Measurements from ENCODE around the gene CHCHD6.

GRCh38 chr3:126768903-126769302 lies 64.9 kb downstream of the CHCHD6 start:
- no peak for TF ChIP-seq CTCF (IDR thresholded peaks at IDR 0.05 in 2 of 3, conservative IDR thresholded peaks at IDR 0.05 in 1 of 3; ENCODE audit: borderline replicate concordance in 1 of 3, insufficient read depth in 1 of 3, low read depth in 2 of 3, low read length in 2 of 3)
- TF ChIP-seq YY1 (IDR thresholded peaks at IDR 0.05; ENCODE audit: extremely low read depth, insufficient replicate concordance, low read depth, low read length): no peak
- no peak for TF ChIP-seq EZH2phosphoT487 (IDR thresholded peaks at IDR 0.05; ENCODE audit: borderline replicate concordance)
- no peak for TF ChIP-seq POLR2A (IDR thresholded peaks at IDR 0.05; ENCODE audit: borderline replicate concordance, extremely low read depth, insufficient read depth, insufficient read length)
- no peak for TF ChIP-seq EZH2 (IDR thresholded peaks at IDR 0.05)
- TF ChIP-seq POLR2AphosphoS5 (IDR thresholded peaks at IDR 0.05; ENCODE audit: low read depth, low read length): no peak
- TF ChIP-seq, protein P1, sequence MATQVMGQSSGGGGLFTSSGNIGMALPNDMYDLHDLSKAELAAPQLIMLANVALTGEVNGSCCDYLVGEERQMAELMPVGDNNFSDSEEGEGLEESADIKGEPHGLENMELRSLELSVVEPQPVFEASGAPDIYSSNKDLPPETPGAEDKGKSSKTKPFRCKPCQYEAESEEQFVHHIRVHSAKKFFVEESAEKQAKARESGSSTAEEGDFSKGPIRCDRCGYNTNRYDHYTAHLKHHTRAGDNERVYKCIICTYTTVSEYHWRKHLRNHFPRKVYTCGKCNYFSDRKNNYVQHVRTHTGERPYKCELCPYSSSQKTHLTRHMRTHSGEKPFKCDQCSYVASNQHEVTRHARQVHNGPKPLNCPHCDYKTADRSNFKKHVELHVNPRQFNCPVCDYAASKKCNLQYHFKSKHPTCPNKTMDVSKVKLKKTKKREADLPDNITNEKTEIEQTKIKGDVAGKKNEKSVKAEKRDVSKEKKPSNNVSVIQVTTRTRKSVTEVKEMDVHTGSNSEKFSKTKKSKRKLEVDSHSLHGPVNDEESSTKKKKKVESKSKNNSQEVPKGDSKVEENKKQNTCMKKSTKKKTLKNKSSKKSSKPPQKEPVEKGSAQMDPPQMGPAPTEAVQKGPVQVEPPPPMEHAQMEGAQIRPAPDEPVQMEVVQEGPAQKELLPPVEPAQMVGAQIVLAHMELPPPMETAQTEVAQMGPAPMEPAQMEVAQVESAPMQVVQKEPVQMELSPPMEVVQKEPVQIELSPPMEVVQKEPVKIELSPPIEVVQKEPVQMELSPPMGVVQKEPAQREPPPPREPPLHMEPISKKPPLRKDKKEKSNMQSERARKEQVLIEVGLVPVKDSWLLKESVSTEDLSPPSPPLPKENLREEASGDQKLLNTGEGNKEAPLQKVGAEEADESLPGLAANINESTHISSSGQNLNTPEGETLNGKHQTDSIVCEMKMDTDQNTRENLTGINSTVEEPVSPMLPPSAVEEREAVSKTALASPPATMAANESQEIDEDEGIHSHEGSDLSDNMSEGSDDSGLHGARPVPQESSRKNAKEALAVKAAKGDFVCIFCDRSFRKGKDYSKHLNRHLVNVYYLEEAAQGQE (IDR thresholded peaks at IDR 0.05; ENCODE audit: low read depth): no peak
- TF ChIP-seq TCF7L2 (IDR thresholded peaks at IDR 0.05; ENCODE audit: borderline replicate concordance, extremely low read depth, insufficient read depth, insufficient read length): no peak
- no peak for TF ChIP-seq EGR1 (IDR thresholded peaks at IDR 0.05; ENCODE audit: low read depth)
- no peak for TF ChIP-seq ZNF274 (IDR thresholded peaks at IDR 0.05; ENCODE audit: low read depth, low read length)
- no peak for TF ChIP-seq SIN3A (IDR thresholded peaks at IDR 0.05; ENCODE audit: low read depth)

Measured in HCT116 (cell line).